ENCODE data around the gene GPRIN3.

Gene GPRIN3

GRCh38 chr4:89277412-89277811, 30.2 kb downstream of the GPRIN3 start:
- Histone ChIP-seq H3K36me3 (ENCODE audit: control insufficient read depth, insufficient read depth, low read length) (no peaks in the 10 kb centered on the region), H3K27ac (ENCODE audit: low read length) (no peak overlapping the region), H3K27me3 (ENCODE audit: control insufficient read depth, insufficient read depth, low read length) (no peaks in the 10 kb centered on the region; the same call in 1 of the 2 replicates), H3K4me1 (ENCODE audit: control insufficient read depth, insufficient read depth, low read length) (no peaks in the 10 kb centered on the region), H3K4me3 (ENCODE audit: low read length) (no peak overlapping the region), H3K9me3 (ENCODE audit: control insufficient read depth, insufficient read depth, low read length) (no peaks in the 10 kb centered on the region)
- no CpG with 5 or more reads among the region's 5 CpGs for WGBS (ENCODE audit: insufficient coverage, insufficient read length)
- no peak for DNase-seq (ENCODE audit: low read depth, low spot score)

GRCh38 chr4:89276296-89276695, 31.3 kb downstream of the GPRIN3 start:
- H3K27ac ChIP-seq (ENCODE audit: low read length), result no peak overlapping the region
- H3K9me3 ChIP-seq (ENCODE audit: control insufficient read depth, insufficient read depth, low read length), result no peaks in the 10 kb centered on the region
- no peak overlapping the region for H3K4me3 ChIP-seq (ENCODE audit: low read length)
- H3K36me3 ChIP-seq (ENCODE audit: control insufficient read depth, insufficient read depth, low read length), result no peaks in the 10 kb centered on the region
- no peak for DNase-seq (ENCODE audit: low read depth, low spot score)
- H3K27me3 ChIP-seq (ENCODE audit: control insufficient read depth, insufficient read depth, low read length), result no peaks in the 10 kb centered on the region; the same call in 1 of the 2 replicates
- H3K4me1 ChIP-seq (ENCODE audit: control insufficient read depth, insufficient read depth, low read length), result no peaks in the 10 kb centered on the region

GRCh38 chr4:89275587-89275986, 32.0 kb downstream of the GPRIN3 start:
- H3K27me3 ChIP-seq (ENCODE audit: control insufficient read depth, insufficient read depth, low read length), result no peaks in the 10 kb centered on the region; the same call in 1 of the 2 replicates
- no CpG with 5 or more reads among the region's 6 CpGs for WGBS (ENCODE audit: insufficient coverage, insufficient read length)
- no peaks in the 10 kb centered on the region for H3K4me1 ChIP-seq (ENCODE audit: control insufficient read depth, insufficient read depth, low read length)
- DNase-seq (ENCODE audit: low read depth, low spot score), result no peak
- no peak overlapping the region for H3K4me3 ChIP-seq (ENCODE audit: low read length)
- H3K27ac ChIP-seq (ENCODE audit: low read length), result no peak overlapping the region
- no peaks in the 10 kb centered on the region for H3K9me3 ChIP-seq (ENCODE audit: control insufficient read depth, insufficient read depth, low read length)
- H3K36me3 ChIP-seq (ENCODE audit: control insufficient read depth, insufficient read depth, low read length), result no peaks in the 10 kb centered on the region

- Histone ChIP-seq H3K27me3 (ENCODE audit: control insufficient read depth, insufficient read depth, low read length) (no peaks in the 10 kb centered on the region; the same call in 1 of the 2 replicates), H3K27ac (ENCODE audit: low read length) (no peak overlapping the region), H3K4me3 (ENCODE audit: low read length) (no peak overlapping the region), H3K36me3 (ENCODE audit: control insufficient read depth, insufficient read depth, low read length) (no peaks in the 10 kb centered on the region), H3K9me3 (ENCODE audit: control insufficient read depth, insufficient read depth, low read length) (no peaks in the 10 kb centered on the region), H3K4me1 (ENCODE audit: control insufficient read depth, insufficient read depth, low read length) (no peaks in the 10 kb centered on the region)
- no CpG with 5 or more reads among the region's 5 CpGs for WGBS (ENCODE audit: insufficient coverage, insufficient read length)
- no peak for DNase-seq (ENCODE audit: low read depth, low spot score)
These were observed 33.9 kb downstream of the GPRIN3 start for GRCh38 chr4:89273741-89274141.

GRCh38 chr4:89270792-89271191, 36.8 kb downstream of the GPRIN3 start:
- Histone ChIP-seq H3K36me3 (ENCODE audit: control insufficient read depth, insufficient read depth, low read length) (no peaks in the 10 kb centered on the region), H3K4me3 (ENCODE audit: low read length) (no peak overlapping the region), H3K27ac (ENCODE audit: low read length) (no peak overlapping the region), H3K9me3 (ENCODE audit: control insufficient read depth, insufficient read depth, low read length) (no peaks in the 10 kb centered on the region), H3K4me1 (ENCODE audit: control insufficient read depth, insufficient read depth, low read length) (no peaks in the 10 kb centered on the region), H3K27me3 (ENCODE audit: control insufficient read depth, insufficient read depth, low read length) (no peaks in the 10 kb centered on the region; the same call in 1 of the 2 replicates)
- WGBS (ENCODE audit: insufficient coverage, insufficient read length), result no CpG with 5 or more reads among the region's 1 CpG
- DNase-seq (ENCODE audit: low read depth, low spot score), result no peak

GRCh38 chr4:89269121-89269666, 38.4 kb downstream of the GPRIN3 start:
- Histone ChIP-seq H3K4me3 (ENCODE audit: low read length) (no peak overlapping the region), H3K9me3 (ENCODE audit: control insufficient read depth, insufficient read depth, low read length) (no peaks in the 10 kb centered on the region), H3K4me1 (ENCODE audit: control insufficient read depth, insufficient read depth, low read length) (no peaks in the 10 kb centered on the region), H3K36me3 (ENCODE audit: control insufficient read depth, insufficient read depth, low read length) (no peaks in the 10 kb centered on the region), H3K27ac (ENCODE audit: low read length) (no peak overlapping the region), H3K27me3 (ENCODE audit: control insufficient read depth, insufficient read depth, low read length) (no peaks in the 10 kb centered on the region)
- no peak for DNase-seq (ENCODE audit: low read depth, low spot score)
- WGBS (ENCODE audit: insufficient coverage, insufficient read length), result no CpG with 5 or more reads among the region's 4 CpGs

- Histone ChIP-seq H3K27ac (ENCODE audit: low read length) (no peak overlapping the region), H3K27me3 (ENCODE audit: control insufficient read depth, insufficient read depth, low read length) (no peaks in the 10 kb centered on the region), H3K4me1 (ENCODE audit: control insufficient read depth, insufficient read depth, low read length) (no peaks in the 10 kb centered on the region), H3K36me3 (ENCODE audit: control insufficient read depth, insufficient read depth, low read length) (no peaks in the 10 kb centered on the region), H3K4me3 (ENCODE audit: low read length) (no peak overlapping the region), H3K9me3 (ENCODE audit: control insufficient read depth, insufficient read depth, low read length) (no peaks in the 10 kb centered on the region)
- no peak for DNase-seq (ENCODE audit: low read depth, low spot score)
- WGBS (ENCODE audit: insufficient coverage, insufficient read length), result no CpG with 5 or more reads among the region's 2 CpGs
These were observed 38.9 kb downstream of the GPRIN3 start for GRCh38 chr4:89268679-89269078.

- no peaks in the 10 kb centered on the region for H3K9me3 ChIP-seq (ENCODE audit: control insufficient read depth, insufficient read depth, low read length)
- H3K27me3 ChIP-seq (ENCODE audit: control insufficient read depth, insufficient read depth, low read length), result no peaks in the 10 kb centered on the region
- no peak overlapping the region for H3K4me3 ChIP-seq (ENCODE audit: low read length)
- no peak overlapping the region for H3K27ac ChIP-seq (ENCODE audit: low read length)
- no peaks in the 10 kb centered on the region for H3K4me1 ChIP-seq (ENCODE audit: control insufficient read depth, insufficient read depth, low read length)
- no peak for DNase-seq (ENCODE audit: low read depth, low spot score)
- WGBS (ENCODE audit: insufficient coverage, insufficient read length), result no CpG with 5 or more reads among the region's 3 CpGs
- no peaks in the 10 kb centered on the region for H3K36me3 ChIP-seq (ENCODE audit: control insufficient read depth, insufficient read depth, low read length)
These were observed 39.8 kb downstream of the GPRIN3 start for GRCh38 chr4:89267846-89268245.

- no CpG with 5 or more reads among the region's 1 CpG for WGBS (ENCODE audit: insufficient coverage, insufficient read length)
- no peaks in the 10 kb centered on the region for H3K4me1 ChIP-seq (ENCODE audit: control insufficient read depth, insufficient read depth, low read length)
- H3K36me3 ChIP-seq (ENCODE audit: control insufficient read depth, insufficient read depth, low read length), result no peaks in the 10 kb centered on the region
- no peaks in the 10 kb centered on the region for H3K9me3 ChIP-seq (ENCODE audit: control insufficient read depth, insufficient read depth, low read length)
- no peak for DNase-seq (ENCODE audit: low read depth, low spot score)
- no peaks in the 10 kb centered on the region for H3K27me3 ChIP-seq (ENCODE audit: control insufficient read depth, insufficient read depth, low read length)
- H3K4me3 ChIP-seq (ENCODE audit: low read length), result no peak overlapping the region
- no peak overlapping the region for H3K27ac ChIP-seq (ENCODE audit: low read length)
These were observed 40.2 kb downstream of the GPRIN3 start for GRCh38 chr4:89267392-89267791.

GRCh38 chr4:89266128-89266527, 41.5 kb downstream of the GPRIN3 start:
- Histone ChIP-seq H3K27ac (ENCODE audit: low read length) (no peak overlapping the region), H3K9me3 (ENCODE audit: control insufficient read depth, insufficient read depth, low read length) (no peaks in the 10 kb centered on the region), H3K4me3 (ENCODE audit: low read length) (no peak overlapping the region), H3K27me3 (ENCODE audit: control insufficient read depth, insufficient read depth, low read length) (no peaks in the 10 kb centered on the region), H3K36me3 (ENCODE audit: control insufficient read depth, insufficient read depth, low read length) (no peaks in the 10 kb centered on the region), H3K4me1 (ENCODE audit: control insufficient read depth, insufficient read depth, low read length) (no peaks in the 10 kb centered on the region)
- WGBS (ENCODE audit: insufficient coverage, insufficient read length), result no CpG with 5 or more reads among the region's 1 CpG
- no peak for DNase-seq (ENCODE audit: low read depth, low spot score)

GRCh38 chr4:89263265-89263664, 44.3 kb downstream of the GPRIN3 start:
- Histone ChIP-seq H3K4me1 (ENCODE audit: control insufficient read depth, insufficient read depth, low read length) (peaks cover 2% of the 10 kb centered on the region; the same call in 1 of the 2 replicates), H3K27ac (ENCODE audit: low read length) (no peak overlapping the region)

More at GRCh38 chr4:89263265-89263664, 44.3 kb downstream of the GPRIN3 start:
- H3K36me3 ChIP-seq (ENCODE audit: control insufficient read depth, insufficient read depth, low read length), result no peaks in the 10 kb centered on the region
- H3K4me3 ChIP-seq (ENCODE audit: low read length), result no peak overlapping the region
- no peak for DNase-seq (ENCODE audit: low read depth, low spot score)
- H3K9me3 ChIP-seq (ENCODE audit: control insufficient read depth, insufficient read depth, low read length), result no peaks in the 10 kb centered on the region
- WGBS (ENCODE audit: insufficient coverage, insufficient read length), result no CpG with 5 or more reads among the region's 3 CpGs
- H3K27me3 ChIP-seq (ENCODE audit: control insufficient read depth, insufficient read depth, low read length), result no peaks in the 10 kb centered on the region
